ENCODE measurements around the gene COG5.
"Not testable (repeated sequence)": the region's sequence is repeated elsewhere in the genome, so short reads cannot be mapped to it uniquely, and the experiment has no call there.

The COG5 gene

GRCh38 chr7:107170051-107170915 is 393.4 kb downstream of the COG5 start:
- DNase-seq: no peak

- DNase-seq: peak; percentile 37
These were observed 394.3 kb downstream of the COG5 start for GRCh38 chr7:107169120-107170050.

DNA sequence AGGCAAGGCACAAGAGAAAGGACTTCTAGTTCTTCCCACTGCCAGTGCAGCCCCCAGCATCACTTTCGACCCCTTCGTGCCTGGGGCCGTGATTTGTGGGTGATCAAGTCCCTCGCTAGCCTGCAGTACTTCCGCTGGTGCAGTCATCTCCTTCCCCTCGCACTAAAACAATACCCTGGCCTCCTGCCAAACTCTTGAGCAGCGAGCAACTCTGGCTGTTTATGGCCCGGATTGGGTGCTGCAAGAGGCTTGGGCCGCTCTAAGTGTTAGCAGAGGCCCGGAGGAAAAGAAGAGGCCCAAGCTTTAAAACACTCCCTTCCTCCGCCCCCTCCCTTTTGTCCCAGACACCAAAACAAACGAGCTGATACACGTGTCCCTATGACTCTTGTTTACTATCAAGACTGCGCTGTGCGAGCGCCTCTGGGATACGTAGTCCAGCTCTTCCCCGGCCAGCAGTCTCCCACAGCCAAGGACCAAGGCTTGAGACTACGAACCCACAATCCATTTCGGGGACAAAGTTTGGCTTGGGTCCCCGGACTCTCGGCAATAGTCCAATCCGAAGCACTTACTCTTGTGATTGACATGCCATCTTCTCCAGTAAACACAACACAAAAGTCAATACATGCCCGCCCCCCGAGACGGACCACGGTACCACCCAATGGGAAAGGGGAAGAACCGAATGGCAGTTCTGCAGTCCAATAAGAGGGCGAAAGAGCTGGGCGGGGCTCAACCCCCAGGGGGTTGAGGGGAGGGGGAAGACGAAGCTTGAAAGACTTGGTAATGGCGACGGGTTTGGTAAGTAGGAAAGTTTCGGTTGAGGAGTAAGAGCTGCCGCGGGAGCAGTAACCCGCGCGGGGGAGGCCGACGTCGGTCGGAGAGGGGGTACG is 395.2 kb downstream of the COG5 start, which contains the start of gene HBP1:
TSS of gene HBP1 (plus strand) at position 771 of the 887 bp plus-strand sequence. CDS start 10,891 bp downstream, outside the sequence.
- peak; percentile 34 for DNase-seq

DNA sequence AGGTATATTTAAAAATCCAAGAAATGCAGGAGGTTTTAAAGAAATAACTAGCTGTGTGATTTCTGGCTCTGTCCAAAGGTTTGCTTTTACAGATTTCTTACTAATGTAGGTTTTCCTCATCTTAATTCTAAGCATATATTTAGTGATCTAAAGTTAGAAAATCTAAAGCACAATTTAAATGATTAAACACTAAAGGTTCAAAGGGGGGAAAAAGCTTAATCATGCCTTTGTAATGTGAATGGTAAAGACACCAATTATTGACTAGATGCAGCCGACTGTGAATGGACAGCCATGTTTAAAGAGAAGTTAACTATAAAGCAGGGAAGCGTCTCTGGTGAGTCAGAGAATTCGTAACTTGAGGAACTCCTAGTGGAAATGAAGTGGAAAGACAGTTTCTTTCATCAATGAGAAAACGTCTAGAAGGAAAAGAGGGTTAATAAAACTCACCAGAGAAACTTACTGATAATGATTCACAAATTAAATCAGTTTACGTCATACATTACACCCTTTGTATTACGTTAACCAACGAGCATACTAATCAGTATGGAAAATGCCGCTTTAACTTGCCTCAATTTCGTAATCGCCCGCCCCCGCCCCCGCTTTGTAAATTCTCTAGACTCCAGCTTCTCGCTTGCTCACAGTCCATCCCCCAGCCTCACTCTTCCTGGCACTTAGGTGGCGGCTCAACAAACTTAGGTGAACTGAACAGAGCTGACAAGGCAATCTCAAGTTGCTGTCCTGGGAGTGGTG is 396.1 kb downstream of the COG5 start:
- DNase-seq: peak; percentile 12

GRCh38 chr7:107166736-107167426 is 396.8 kb downstream of the COG5 start:
- no peak for DNase-seq

DNA sequence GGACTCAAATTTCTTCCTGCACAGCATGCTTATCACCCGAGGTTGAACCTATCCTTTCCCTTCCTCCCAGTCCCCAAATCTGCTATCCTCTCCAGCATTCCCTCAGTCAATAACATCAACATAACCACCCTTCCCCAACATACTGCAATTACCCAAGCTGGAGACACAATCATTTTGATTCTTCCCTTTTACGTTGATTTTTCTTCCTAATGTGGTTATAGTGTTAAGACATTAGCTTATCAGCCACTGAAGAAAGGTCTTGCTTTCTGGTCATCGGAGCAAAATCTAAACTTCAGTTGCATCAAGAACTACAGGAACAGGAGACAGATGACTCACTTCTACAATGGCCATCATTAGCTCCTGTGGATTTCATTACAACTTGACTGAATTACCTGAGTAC is 398.4 kb downstream of the COG5 start:
- no peak for DNase-seq

GRCh38 chr7:107164092-107164491 is 399.6 kb downstream of the COG5 start:
- DNase-seq: no peak

- no peak for DNase-seq
These were observed 401.2 kb downstream of the COG5 start for GRCh38 chr7:107162475-107162874.

- no peak for DNase-seq
These were observed 402.3 kb downstream of the COG5 start for GRCh38 chr7:107161415-107161814.

- DNase-seq: no peak
These were observed 403.3 kb downstream of the COG5 start for GRCh38 chr7:107160389-107160788.

GRCh38 chr7:107158028-107158427 is 405.7 kb downstream of the COG5 start:
- no peak for DNase-seq

DNA sequence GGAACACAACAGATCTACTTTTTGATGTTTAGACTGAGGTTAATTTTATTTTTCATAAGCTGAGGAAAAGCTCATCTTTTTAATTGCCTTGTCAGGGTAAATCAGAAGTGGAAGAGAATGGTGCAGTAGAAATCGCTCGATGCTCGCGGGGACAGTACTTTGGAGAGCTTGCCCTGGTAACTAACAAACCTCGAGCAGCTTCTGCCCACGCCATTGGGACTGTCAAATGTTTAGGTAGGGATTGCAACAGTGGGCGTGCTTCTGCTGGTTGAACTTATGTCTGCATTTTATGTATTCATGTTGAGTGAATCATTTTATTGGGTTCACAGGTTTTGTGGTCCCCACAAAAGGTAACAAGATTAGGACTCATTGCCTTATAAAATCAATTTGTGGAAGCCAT is 406.6 kb downstream of the COG5 start:
- DNase-seq: no peak

- not testable (repeated sequence) for DNase-seq
These were observed 408.0 kb downstream of the COG5 start for GRCh38 chr7:107155726-107156125.

DNA sequence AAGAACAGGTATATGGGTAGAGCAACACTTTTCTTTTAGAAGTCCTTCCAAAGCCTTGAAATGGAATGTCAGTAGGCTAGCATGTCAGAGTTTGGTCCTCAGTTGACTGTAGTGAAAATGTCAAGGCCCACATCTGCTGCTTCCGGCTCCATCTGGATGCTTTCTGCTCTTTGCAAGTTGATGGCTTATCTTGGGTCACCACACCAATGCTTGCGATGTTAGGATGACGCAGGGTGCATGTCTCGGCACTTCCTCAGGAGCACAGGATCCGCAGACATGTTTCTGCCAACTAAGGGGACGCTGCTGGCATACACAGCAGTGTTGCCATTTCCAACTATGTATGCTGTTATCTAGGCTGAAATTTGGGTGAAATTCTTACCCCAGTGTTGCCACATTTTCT is 408.9 kb downstream of the COG5 start:
- no peak for DNase-seq

DNA sequence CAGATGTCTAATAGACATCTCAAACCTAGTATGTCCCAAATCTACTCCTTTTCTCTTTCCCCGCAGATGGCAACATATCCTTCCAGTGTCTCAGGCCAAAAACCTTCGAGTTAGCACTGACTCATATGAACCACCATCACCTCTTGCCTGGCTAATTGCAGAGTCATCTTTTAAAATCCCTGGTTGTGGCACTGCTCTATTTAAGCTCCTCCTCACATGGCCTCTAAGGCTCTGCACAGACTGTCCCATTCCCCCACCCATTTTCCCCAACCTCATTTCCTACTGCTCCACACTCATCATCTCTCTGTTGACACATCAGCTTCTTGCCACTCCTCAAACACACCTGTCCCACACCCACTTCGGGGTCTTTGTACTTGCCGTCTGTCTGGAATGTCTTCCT is 411.7 kb downstream of the COG5 start:
- DNase-seq: no peak
